ENCODE results near the gene NR2F6. TPM values are rescaled to one million over a fixed set of nuclear protein-coding genes. Genes with fewer than 3 reads are reported as not detected.

Gene NR2F6
- total and polyA plus RNA-seq, 2 experiments from 2014 or later = 64.0 to 209 TPM

GRCh38 chr19:17219286-17219685 is 26.4 kb downstream of the NR2F6 start (continued):
- TF ChIP-seq EZH2phosphoT487 (IDR thresholded peaks at IDR 0.05; ENCODE audit: unreplicated experiment) (no peak), NANOG (IDR thresholded peaks at IDR 0.05; ENCODE audit: borderline replicate concordance) (no peak), CTCF (conservative IDR thresholded peaks at IDR 0.05; ENCODE audit: low read depth in 2 of 2) (no peak)

- Mint-ChIP-seq H3K4me1 (peaks cover 11% of the 10 kb centered on the region), H3K36me3 (ENCODE audit: low read depth) (peaks cover 33% of the 10 kb centered on the region), H3K27me3 (ENCODE audit: insufficient read depth, low read depth, poor library complexity) (peaks cover 13% of the 10 kb centered on the region), H3K4me3 (peak overlapping the region; percentile 92), H3K9me3 (no peaks in the 10 kb centered on the region; the same call in 2 of the 3 replicates), H3K27ac (no peak overlapping the region; the same call in 1 of the 2 replicates)
- Histone ChIP-seq H2AFZ (0 out of 2 replicates have a peak overlapping the region, but pooled peaks have one; percentile 78), H3K4me3 (peak overlapping the region; percentile 68), H3K9me2 (ENCODE audit: insufficient read depth) (no peaks in the 10 kb centered on the region), H3K36me3 (ENCODE audit: insufficient read depth) (peaks cover 5% of the 10 kb centered on the region; the same call in 1 of the 2 replicates), H3K79me2 (replicated peaks; ENCODE audit: insufficient read depth) (no peaks in the 10 kb centered on the region), H3K27ac (ENCODE audit: low read depth) (peak overlapping the region; percentile 78; the same call in 1 of the 2 replicates), H3K4me2 (peak overlapping the region; percentile 85), H3F3A (replicated peaks; ENCODE audit: low read depth) (0 out of 2 replicates have a peak, but pooled peaks cover 10% of the 10 kb centered on the region), H3K4me1 (ENCODE audit: insufficient read depth) (no peaks in the 10 kb centered on the region), H4K20me1 (replicated peaks; ENCODE audit: insufficient read depth) (no peaks in the 10 kb centered on the region), H3K27me3 (ENCODE audit: insufficient read depth) (no peaks in the 10 kb centered on the region)
- TF ChIP-seq REST (IDR thresholded peaks at IDR 0.05; ENCODE audit: unreplicated experiment) = no peak
- no peak for TF ChIP-seq STAT1 (IDR thresholded peaks at IDR 0.05; ENCODE audit: unreplicated experiment)
- TF ChIP-seq ETS1 (IDR thresholded peaks at IDR 0.05) = no peak
- TF ChIP-seq ZNF331 (CRISPR knock-in tag; IDR thresholded peaks at IDR 0.05; ENCODE audit: low read depth) = no peak
- no peak for DNase-seq (ENCODE audit: low spot score)
- ATAC-seq = no peak
These were observed 29.6 kb downstream of the NR2F6 start for GRCh38 chr19:17216058-17216670.

Measured in GM23338 (cell line).